PC-3 (cell line): ENCODE data around the gene PLEKHG3. TPM values are rescaled to one million over a fixed set of nuclear protein-coding genes. Genes with fewer than 3 reads are reported as not detected.

Source experiments
- ATAC-seq: fragments of 200-7000 bp; cut with Tn5 transposase; 2 replicates; pipeline ENCODE4 v1.9.1; 2020; ENCODE audit warnings: mild to moderate bottlenecking, moderate library complexity
- BruUV-seq: library from RNA; stranded (reverse); fragments of 400-500 nt; replicated peaks from 2 replicates; lab custom pipeline; 2021; lab: Mats Ljungman, UMichigan
- CTCF ChIA-PET: fragments of 300-600 bp; sonication (Branson Sonifier 250); formaldehyde crosslinking; loops from one replicate; lab custom pipeline; 2022; ENCODE audit warnings: antibody characterized with exemption; lab: Charles Lee
- POLR2A ChIA-PET: fragments of 300-600 bp; sonication (Branson Sonifier 250); formaldehyde crosslinking; loops from one replicate; lab custom pipeline; 2022; ENCODE audit warnings: antibody characterized with exemption; ENCODE audit not compliant: unreplicated experiment; lab: Charles Lee
- DNase-seq: peaks from one replicate; pipeline ENCODE4 v3.0.0-alpha.2; 2015
- H2AFZ ChIP-seq: fragments of 300-600 bp; sonication (generic); 2 replicates; pipeline ENCODE4 v1.6.0; 2016; ENCODE audit warnings: antibody characterized with exemption, low read length
- H3F3A ChIP-seq: fragments of 300-600 bp; sonication (generic); one replicate; pipeline ENCODE4 v1.6.0; 2017; ENCODE audit warnings: antibody characterized with exemption, low read length, control low read depth, mild to moderate bottlenecking; ENCODE audit not compliant: unreplicated experiment
- H3K27ac ChIP-seq: fragments of 300-600 bp; sonication (generic); 2 replicates; pipeline ENCODE4 v1.5.1; 2016; ENCODE audit warnings: mild to moderate bottlenecking, low read length
- H3K27me3 ChIP-seq: fragments of 300-600 bp; sonication (generic); 2 replicates; pipeline ENCODE4 v1.6.1; 2016; ENCODE audit warnings: low read length, mixed read lengths
- H3K36me3 ChIP-seq: fragments of 300-600 bp; sonication (generic); 2 replicates; pipeline ENCODE4 v1.6.1; 2016; ENCODE audit warnings: low read depth, mixed run types, low read length, mixed read lengths
- H3K4me1 ChIP-seq: fragments of 300-600 bp; sonication (generic); 2 replicates; pipeline ENCODE4 v1.5.1; 2016; ENCODE audit warnings: low read length; ENCODE audit not compliant: insufficient read depth
- H3K4me2 ChIP-seq: fragments of 300-600 bp; sonication (generic); 2 replicates; pipeline ENCODE4 v1.6.0; 2016; ENCODE audit warnings: low read length
- H3K4me3 ChIP-seq: fragments of 300-600 bp; sonication (generic); 2 replicates; pipeline ENCODE4 v1.5.1; 2016; ENCODE audit warnings: mild to moderate bottlenecking, low read length, mixed read lengths
- H3K79me2 ChIP-seq: fragments of 300-600 bp; sonication (generic); 2 replicates; pipeline ENCODE4 v1.6.1; 2017; ENCODE audit warnings: low read length, mixed read lengths
- H3K9ac ChIP-seq: fragments of 300-600 bp; sonication (generic); 2 replicates; pipeline ENCODE4 v1.6.0; 2016; ENCODE audit warnings: mild to moderate bottlenecking, low read length
- H3K9me2 ChIP-seq: fragments of 300-600 bp; sonication (generic); replicated peaks from 2 replicates; pipeline ENCODE4 v1.6.1; 2016; ENCODE audit warnings: mixed run types, low read length, mixed read lengths
- H3K9me3 ChIP-seq: fragments of 300-600 bp; sonication (generic); 2 replicates; pipeline ENCODE4 v1.6.1; 2016; ENCODE audit warnings: low read length, mixed read lengths
- H4K20me1 ChIP-seq: fragments of 300-600 bp; sonication (generic); 2 replicates; pipeline ENCODE4 v1.6.1; 2016; ENCODE audit warnings: low read length, mixed read lengths
- EZH2 ChIP-seq: fragments of 300-600 bp; sonication (generic); IDR thresholded peaks from one replicate; pipeline ENCODE4 v1.6.1; 2017; ENCODE audit warnings: antibody characterized with exemption, mild to moderate bottlenecking, low read length; ENCODE audit not compliant: unreplicated experiment
- EZH2phosphoT487 ChIP-seq: fragments of 300-600 bp; sonication (generic); IDR thresholded peaks from 2 replicates; pipeline ENCODE4 v1.6.1; 2018; ENCODE audit warnings: mild to moderate bottlenecking, antibody characterized with exemption, low read length, borderline replicate concordance
- intact Hi-C: fragments of 100-400 bp; cut with micrococcal nuclease; formaldehyde crosslinking; loops from 2 replicates; pipeline ENCODE4 v1.9.0; 2023
- total RNA-seq: library from RNA; depleted of rRNA; stranded (reverse); fragments of >200 nt; gene quantifications from 2 replicates; pipeline ENCODE4 v1.2.3, GENCODE V29; 2014
- TF ChIP-seq, protein P1 (sequence below): fragments of 300-600 bp; sonication (generic); conservative IDR thresholded peaks from 2 replicates; pipeline ENCODE4 v1.5.1; 2017; ENCODE audit warnings: antibody characterized with exemption, low read depth, mild to moderate bottlenecking, low read length

PLEKHG3 gene
- total RNA-seq, 1 experiment from 2014 or later = 49.6 TPM

DNA sequence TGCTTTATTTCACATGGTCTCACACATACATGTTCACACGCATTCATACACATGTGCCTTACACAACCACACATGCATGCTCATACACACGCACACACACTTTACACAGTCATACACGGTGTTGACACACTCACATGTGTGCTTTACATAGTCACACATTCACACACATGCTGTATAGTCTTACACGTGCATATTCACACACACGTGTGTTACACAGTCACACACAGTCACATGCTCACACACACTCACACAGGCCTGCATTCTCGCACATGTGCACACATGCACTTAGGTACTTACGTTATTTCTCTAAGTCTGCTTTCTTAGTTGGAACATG, 18.0 kb upstream of the PLEKHG3 start:
- no peaks in the 10 kb centered on the region for H3K79me2 ChIP-seq
- no peak for TF ChIP-seq EZH2phosphoT487
- no peak for TF ChIP-seq EZH2
- TF ChIP-seq, protein P1, sequence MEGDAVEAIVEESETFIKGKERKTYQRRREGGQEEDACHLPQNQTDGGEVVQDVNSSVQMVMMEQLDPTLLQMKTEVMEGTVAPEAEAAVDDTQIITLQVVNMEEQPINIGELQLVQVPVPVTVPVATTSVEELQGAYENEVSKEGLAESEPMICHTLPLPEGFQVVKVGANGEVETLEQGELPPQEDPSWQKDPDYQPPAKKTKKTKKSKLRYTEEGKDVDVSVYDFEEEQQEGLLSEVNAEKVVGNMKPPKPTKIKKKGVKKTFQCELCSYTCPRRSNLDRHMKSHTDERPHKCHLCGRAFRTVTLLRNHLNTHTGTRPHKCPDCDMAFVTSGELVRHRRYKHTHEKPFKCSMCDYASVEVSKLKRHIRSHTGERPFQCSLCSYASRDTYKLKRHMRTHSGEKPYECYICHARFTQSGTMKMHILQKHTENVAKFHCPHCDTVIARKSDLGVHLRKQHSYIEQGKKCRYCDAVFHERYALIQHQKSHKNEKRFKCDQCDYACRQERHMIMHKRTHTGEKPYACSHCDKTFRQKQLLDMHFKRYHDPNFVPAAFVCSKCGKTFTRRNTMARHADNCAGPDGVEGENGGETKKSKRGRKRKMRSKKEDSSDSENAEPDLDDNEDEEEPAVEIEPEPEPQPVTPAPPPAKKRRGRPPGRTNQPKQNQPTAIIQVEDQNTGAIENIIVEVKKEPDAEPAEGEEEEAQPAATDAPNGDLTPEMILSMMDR = no peak
- H3F3A ChIP-seq = no peaks in the 10 kb centered on the region
- POLR2A ChIA-PET = no interaction called here
- no peaks in the 10 kb centered on the region for H4K20me1 ChIP-seq
- H2AFZ ChIP-seq = no peak overlapping the region
- H3K4me3 ChIP-seq = no peak overlapping the region
- H3K9ac ChIP-seq = no peak overlapping the region
- H3K27me3 ChIP-seq = no peaks in the 10 kb centered on the region
- H3K4me1 ChIP-seq = peaks cover 19% of the 10 kb centered on the region
- H3K9me3 ChIP-seq = no peaks in the 10 kb centered on the region
- CTCF ChIA-PET = no interaction called here
- H3K27ac ChIP-seq = no peak overlapping the region
- no peak for DNase-seq
- no peaks in the 10 kb centered on the region for H3K9me2 ChIP-seq
- H3K4me2 ChIP-seq = no peak overlapping the region
- ATAC-seq = no peak
- no TSS peak for BruUV-seq
- intact Hi-C loops = no loop called here
- no peaks in the 10 kb centered on the region for H3K36me3 ChIP-seq

DNA sequence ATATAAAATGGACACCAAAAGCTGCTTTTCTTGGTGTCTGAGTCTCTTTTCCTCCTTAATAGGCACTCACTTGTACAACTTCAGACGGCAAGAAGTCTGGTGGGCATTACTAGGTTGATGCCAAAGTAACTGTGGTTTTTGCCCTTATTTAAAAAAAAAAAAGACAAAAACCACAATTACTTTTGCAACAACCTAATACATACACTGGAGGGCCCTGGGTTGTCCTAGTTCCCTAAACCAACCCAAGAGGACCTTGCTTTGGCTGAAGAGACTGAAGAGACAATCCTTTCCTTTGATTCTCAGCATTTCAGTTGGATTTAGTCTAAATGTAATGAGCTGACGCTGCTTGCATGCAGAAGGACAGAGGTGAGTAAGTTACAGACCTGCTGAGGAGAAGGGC, 16.2 kb upstream of the PLEKHG3 start:
- Histone ChIP-seq H3K27me3 (no peaks in the 10 kb centered on the region), H3K9ac (no peak overlapping the region), H2AFZ (no peak overlapping the region), H3K9me2 (no peaks in the 10 kb centered on the region), H3K79me2 (no peaks in the 10 kb centered on the region), H3F3A (no peaks in the 10 kb centered on the region), H3K4me2 (no peak overlapping the region), H3K4me1 (peaks cover 10% of the 10 kb centered on the region), H3K9me3 (no peaks in the 10 kb centered on the region), H4K20me1 (no peaks in the 10 kb centered on the region), H3K27ac (no peak overlapping the region), H3K4me3 (no peak overlapping the region), H3K36me3 (no peaks in the 10 kb centered on the region)
- ChIA-PET POLR2A (no interaction called here), CTCF (no interaction called here)
- BruUV-seq = no TSS peak
- ATAC-seq (no peak), DNase-seq (no peak)
- intact Hi-C loops = no loop called here
- TF ChIP-seq EZH2 (no peak), EZH2phosphoT487 (no peak)
- TF ChIP-seq, protein P1 = no peak

DNA sequence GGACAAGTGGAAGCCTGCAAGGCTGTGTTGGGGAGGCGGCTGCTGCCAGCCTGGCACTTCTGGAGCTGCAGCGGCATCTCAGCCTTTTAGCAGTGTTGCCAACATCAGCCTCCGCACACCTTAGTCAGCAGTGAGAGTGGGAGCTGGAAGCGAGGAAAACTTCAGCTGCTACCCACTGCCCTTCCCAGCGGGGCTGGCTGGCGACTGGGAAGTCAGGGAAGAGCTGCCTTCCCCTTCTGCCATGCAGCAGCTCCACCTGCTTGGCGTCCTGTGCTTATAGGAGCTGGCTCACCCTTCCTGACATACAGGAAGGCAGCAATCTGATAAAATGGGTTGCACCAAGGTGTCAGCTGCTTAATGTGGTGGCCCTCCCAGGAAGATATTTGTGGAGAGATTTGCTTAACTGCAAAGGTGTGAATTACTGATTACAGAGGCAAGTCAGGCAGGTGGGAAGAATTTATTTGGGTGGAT, 15.4 kb upstream of the PLEKHG3 start:
- Histone ChIP-seq H4K20me1 (no peaks in the 10 kb centered on the region), H3K4me3 (no peak overlapping the region), H3K27me3 (no peaks in the 10 kb centered on the region), H3K36me3 (no peaks in the 10 kb centered on the region), H3K4me1 (peaks cover 9% of the 10 kb centered on the region), H3F3A (no peaks in the 10 kb centered on the region), H3K4me2 (no peak overlapping the region), H2AFZ (no peak overlapping the region), H3K9me3 (no peaks in the 10 kb centered on the region), H3K27ac (no peak overlapping the region), H3K9ac (no peak overlapping the region), H3K9me2 (no peaks in the 10 kb centered on the region), H3K79me2 (no peaks in the 10 kb centered on the region)
- no TSS peak for BruUV-seq
- TF ChIP-seq EZH2 (no peak), EZH2phosphoT487 (no peak)
- TF ChIP-seq, protein P1 = no peak
- POLR2A ChIA-PET = no interaction called here
- ATAC-seq (peak; percentile 31; the same call in 1 of the 2 replicates), DNase-seq (no peak)
- CTCF ChIA-PET = interaction anchor here (0.6 kb wide), 1 partner anchor 10 kb away, joined by 3 read pairs; no protein-coding TSS in a partner anchor
- intact Hi-C loops = no loop called here
